ENCODE measurements around the gene LILRB2.
"Not testable (repeated sequence)": the region's sequence is repeated elsewhere in the genome, so short reads cannot be mapped to it uniquely, and the experiment has no call there.

LILRB2 gene

DNA sequence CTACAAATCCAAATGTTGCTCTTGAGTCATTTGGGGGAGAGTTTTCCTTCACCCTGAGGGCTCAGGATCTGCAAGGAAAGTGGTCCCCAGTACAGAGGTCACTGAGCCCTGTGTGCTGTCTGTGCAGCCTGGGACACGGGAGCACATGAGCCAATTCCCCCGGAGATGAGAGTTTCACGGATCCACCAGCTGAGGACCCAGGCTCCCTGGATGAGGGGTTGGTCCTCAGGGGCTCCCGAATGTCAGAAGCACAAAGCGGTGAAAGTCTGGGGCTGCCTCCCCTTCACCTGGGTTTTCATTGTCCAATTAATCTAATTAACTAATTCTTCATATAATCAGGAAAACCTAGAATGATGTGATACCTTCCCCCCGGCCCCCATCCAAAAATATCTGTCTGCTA is 13.6 kb upstream of the LILRB2 start:
- DNase-seq (ENCODE audit: low read depth), result no peak
- H3K4me3 ChIP-seq (ENCODE audit: control insufficient read depth, low read depth, low read length), result no peak overlapping the region
- TF ChIP-seq, protein P1, sequence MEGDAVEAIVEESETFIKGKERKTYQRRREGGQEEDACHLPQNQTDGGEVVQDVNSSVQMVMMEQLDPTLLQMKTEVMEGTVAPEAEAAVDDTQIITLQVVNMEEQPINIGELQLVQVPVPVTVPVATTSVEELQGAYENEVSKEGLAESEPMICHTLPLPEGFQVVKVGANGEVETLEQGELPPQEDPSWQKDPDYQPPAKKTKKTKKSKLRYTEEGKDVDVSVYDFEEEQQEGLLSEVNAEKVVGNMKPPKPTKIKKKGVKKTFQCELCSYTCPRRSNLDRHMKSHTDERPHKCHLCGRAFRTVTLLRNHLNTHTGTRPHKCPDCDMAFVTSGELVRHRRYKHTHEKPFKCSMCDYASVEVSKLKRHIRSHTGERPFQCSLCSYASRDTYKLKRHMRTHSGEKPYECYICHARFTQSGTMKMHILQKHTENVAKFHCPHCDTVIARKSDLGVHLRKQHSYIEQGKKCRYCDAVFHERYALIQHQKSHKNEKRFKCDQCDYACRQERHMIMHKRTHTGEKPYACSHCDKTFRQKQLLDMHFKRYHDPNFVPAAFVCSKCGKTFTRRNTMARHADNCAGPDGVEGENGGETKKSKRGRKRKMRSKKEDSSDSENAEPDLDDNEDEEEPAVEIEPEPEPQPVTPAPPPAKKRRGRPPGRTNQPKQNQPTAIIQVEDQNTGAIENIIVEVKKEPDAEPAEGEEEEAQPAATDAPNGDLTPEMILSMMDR (IDR thresholded peaks at IDR 0.05; ENCODE audit: control insufficient read depth, insufficient read depth, low read depth, low read length, missing control alignments), result no peak

DNA sequence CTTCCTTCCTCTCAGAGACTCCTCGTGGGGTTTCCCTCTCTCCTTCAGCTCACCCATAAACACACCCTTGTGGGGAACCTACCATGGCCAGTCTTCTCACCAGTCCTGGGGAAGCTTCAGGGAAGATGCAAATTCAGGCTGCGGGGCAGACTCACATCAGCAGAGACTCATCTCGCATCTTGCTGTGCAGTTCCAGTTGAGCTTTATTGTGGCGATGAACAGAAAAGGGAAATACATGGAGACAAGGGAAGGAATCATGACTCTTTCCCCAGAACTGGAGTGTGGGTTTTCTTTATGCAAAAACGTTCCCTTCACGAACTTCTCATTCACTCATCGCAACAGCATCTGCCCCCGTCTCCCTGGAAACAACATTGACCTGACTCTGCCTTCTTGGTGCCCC is 8.2 kb upstream of the LILRB2 start:
- DNase-seq (ENCODE audit: low read depth); H3K4me3 ChIP-seq (ENCODE audit: control insufficient read depth, low read depth, low read length): not testable (repeated sequence)

DNA sequence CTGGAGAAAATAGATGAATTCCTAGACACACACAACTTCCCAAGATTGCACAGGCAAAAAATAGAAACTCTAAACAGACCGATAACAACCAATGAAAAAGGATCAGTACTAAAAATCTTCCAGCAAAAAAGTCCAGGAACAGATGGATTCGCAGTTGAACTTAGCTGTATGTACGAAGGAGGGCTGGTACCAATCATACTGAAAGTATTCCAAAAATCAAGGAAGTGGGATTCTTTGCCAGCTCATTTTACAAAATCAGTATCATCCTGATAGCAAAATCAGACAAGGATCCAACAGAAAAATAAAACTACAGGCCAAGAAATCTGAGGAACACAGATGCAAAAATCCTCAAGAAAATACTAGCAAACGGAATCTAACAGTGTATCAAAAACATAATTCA is 6.5 kb upstream of the LILRB2 start:
- TF ChIP-seq, protein P1 (IDR thresholded peaks at IDR 0.05; ENCODE audit: control insufficient read depth, insufficient read depth, low read depth, low read length, missing control alignments), result no peak
- H3K4me3 ChIP-seq (ENCODE audit: control insufficient read depth, low read depth, low read length), result no peak overlapping the region
- peak; percentile 11 for DNase-seq (ENCODE audit: low read depth)

DNA sequence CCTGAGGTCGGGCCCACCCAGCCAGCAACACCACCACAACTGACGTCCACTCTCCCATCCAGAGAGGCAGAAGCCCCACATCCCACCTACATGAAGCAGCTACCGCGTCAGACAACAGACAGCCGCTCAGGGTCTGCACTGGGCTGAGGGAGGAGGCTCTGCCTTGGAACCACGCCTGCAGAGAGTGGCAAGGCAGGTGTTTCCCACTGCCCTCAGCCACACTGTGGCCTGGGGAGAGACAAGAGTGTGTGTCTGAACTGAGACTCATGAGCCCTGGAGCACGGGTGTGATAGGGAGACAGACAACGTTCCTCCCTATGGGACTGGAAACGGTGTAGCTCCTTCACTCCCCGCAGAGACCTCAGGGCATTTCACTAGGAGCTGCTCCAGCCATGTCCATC is 5.4 kb upstream of the LILRB2 start:
- DNase-seq (ENCODE audit: low read depth); H3K4me3 ChIP-seq (ENCODE audit: control insufficient read depth, low read depth, low read length): not testable (repeated sequence)

DNA sequence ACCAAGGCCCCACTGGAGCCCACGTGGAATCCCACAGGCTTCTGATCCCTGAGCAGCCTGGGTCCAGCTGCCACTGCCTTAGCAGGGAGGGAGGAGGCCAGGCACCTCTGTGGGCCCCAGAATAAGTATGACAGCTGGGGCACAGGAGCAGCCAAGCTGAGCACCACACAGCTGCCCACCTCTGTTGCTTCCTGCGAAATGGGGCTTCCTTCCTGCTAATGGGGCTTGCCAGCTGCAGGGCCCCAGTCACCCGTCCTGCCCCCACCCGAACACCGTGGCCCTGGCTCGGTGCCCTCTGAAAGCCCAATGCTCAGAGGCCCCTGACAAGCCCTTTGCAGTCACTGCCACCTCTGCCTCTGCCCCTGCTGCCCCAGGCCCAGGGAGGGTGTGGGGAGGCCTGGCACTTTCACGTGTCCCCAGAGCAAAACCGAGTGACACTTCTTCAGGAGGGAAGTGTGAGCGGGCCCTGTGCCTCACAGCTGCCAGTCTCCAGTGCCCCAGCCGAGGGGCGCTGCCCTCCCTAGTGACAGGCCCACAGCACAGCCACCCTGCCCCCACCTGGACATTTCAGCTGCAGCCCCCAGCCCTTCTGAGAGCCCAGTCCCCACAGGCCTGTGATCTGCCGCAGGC is 4.6 kb upstream of the LILRB2 start:
- not testable (repeated sequence) for DNase-seq (ENCODE audit: low read depth); H3K4me3 ChIP-seq (ENCODE audit: control insufficient read depth, low read depth, low read length)

DNA sequence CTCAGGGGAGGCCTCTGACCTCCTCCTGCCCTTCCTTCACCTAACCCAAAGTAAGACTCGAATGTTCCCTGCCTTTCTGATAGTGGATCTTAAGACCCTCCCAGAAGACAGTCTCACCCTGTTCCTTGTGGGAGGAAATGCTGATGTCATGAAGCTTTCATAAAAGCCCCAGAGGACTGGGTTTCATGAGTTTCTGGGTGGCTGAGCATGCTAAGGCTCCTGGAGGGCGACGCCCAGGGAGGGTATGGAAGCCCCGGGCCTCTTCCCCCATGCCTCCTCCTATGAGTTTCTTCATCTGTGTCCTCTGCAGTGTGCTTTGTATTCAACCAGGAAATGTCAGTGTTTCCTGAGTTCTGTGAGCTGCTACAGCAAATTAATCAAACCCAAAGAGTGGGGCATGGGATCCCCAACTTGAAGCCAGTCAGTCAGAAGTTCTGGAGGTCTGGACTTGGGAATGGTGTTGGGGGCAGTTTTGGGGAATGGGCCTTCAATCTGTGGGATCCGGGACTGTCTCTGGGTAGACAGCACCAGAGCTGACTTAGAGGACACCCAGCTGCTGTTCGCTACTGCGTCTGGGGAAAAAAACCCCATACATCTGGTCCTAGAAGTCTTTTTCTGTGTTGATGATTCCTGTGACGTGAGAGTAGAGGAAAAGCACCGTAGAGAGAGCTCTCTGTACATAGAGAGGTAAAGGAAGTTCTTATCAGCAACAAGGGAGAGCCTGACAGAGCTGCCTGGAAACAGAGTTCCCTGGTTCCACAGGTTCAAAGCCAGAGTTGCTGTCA is 2.0 kb upstream of the LILRB2 start:
- H3K4me3 ChIP-seq (ENCODE audit: control insufficient read depth, low read depth, low read length), result no peak overlapping the region
- TF ChIP-seq, protein P1 (IDR thresholded peaks at IDR 0.05; ENCODE audit: control insufficient read depth, insufficient read depth, low read depth, low read length, missing control alignments), result no peak
- DNase-seq (ENCODE audit: low read depth), result no peak

DNA sequence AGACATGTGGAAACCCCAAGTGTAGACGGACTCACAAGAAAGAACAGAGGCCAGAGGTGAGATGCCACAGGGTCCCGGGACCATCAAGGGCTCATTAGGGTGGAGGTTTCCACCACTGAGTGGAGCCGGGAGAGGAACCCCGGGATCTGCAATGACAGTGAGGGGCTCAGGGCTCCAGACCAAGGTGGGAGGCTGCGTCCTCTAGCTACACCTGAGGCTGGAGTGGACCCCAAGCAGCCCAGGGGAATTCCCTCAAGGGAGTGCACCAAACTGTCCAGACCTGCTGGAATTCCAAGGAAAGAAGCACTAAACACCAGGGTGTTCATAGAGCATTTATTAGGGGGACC is 792 bp upstream of the LILRB2 start:
- DNase-seq (ENCODE audit: low read depth); H3K4me3 ChIP-seq (ENCODE audit: control insufficient read depth, low read depth, low read length): not testable (repeated sequence)

DNA sequence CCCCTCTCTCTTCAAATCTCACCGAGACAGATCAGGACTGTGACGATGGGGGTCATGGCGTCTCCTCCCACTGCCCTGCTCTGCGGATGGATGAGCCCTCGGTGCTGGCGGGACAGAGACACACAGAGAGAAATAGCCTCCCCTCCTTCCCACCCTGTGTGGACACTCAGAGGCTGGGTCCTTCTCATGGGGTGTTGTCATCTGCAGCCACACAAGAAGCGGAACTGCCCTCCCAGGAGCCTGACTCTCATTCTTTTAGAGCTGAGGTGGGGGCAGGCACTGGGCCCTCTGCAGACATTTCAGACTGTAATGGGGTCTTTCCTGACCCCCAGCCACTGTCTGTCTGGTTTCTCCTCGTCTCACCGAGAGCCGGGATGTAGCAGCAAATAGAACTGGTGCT is 469 bp downstream of the LILRB2 start:
- not testable (repeated sequence) for DNase-seq (ENCODE audit: low read depth); H3K4me3 ChIP-seq (ENCODE audit: control insufficient read depth, low read depth, low read length)

DNA sequence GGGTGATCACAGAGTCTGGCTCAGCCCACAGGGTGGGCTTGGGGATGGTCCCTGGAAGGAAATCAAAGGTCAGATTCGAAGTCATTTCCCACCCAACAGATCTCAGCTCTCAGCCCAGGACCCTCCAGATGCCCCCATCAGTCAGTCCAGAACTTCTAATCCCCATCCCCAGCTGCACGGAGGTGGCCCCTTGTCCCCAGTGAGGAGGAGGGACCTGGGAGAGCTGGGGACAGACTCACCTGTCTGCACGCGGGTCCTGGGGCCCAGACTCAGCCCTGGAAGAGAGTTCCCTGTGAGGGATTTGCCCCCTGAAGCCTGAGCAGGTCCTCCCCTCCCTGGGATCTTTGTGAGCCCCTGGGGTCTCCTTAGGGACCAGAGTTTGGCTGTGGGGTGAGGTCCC is 885 bp downstream of the LILRB2 start:
- not testable (repeated sequence) for H3K4me3 ChIP-seq (ENCODE audit: control insufficient read depth, low read depth, low read length); DNase-seq (ENCODE audit: low read depth)

DNA sequence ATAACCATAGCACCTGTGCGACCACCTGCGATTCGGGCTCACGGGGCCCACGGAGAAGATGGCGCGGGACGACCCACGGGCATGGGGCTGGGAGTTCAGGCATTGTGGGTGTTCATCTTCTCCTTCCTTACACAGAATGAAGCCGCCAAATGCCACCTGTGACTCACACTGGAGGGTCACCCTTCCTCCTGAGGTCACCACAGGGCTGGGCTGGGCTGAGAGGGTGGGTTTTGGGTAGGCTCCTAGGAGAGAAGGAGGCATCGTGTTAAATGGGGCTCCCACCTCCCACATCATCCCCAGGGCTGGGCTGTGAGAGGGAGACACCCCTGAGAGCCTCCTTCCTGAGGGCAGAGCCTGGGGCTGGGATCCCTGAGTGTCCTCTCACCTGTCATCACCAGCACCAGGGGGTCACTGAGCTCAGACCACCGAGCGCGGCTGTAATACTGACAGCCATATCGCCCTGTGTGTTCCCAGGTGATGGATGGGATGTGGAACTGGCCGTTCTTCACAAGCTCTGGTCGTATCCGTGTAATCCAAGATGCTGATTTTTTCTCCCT is 1.4 kb downstream of the LILRB2 start:
- DNase-seq (ENCODE audit: low read depth), result no peak
- TF ChIP-seq, protein P1 (IDR thresholded peaks at IDR 0.05; ENCODE audit: control insufficient read depth, insufficient read depth, low read depth, low read length, missing control alignments), result no peak
- H3K4me3 ChIP-seq (ENCODE audit: control insufficient read depth, low read depth, low read length), result no peak overlapping the region

DNA sequence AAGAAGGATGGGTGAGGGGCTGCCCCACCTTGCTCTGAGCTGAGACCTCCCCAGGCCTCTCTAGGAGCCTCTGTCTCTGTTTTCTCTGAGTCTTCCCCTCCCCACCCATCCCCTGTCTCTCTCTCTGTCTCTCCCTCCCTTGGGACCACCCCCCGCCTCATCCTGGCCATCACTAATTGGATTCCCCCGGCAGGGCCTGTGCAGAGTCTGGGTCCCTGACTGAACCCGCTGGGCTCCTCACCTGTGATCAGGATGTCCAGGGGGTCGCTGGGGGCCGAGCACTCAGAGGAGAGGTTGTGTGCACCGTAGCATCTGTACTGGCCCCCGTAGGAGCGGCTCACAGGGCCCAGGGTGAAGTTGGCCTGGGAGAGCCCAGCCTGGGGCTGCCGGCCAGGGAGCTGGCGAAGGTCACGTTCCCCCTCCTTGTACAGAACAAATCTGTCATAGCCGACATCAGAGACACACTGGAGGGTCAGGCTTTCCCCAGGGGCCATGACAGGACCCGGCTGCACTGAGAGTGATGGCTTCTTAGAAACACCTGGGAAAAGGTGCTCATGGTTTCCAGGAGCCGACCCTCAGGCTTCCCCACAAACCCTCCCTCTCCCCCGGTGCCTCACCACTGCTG is 2.2 kb downstream of the LILRB2 start:
- H3K4me3 ChIP-seq (ENCODE audit: control insufficient read depth, low read depth, low read length); DNase-seq (ENCODE audit: low read depth): not testable (repeated sequence)

DNA sequence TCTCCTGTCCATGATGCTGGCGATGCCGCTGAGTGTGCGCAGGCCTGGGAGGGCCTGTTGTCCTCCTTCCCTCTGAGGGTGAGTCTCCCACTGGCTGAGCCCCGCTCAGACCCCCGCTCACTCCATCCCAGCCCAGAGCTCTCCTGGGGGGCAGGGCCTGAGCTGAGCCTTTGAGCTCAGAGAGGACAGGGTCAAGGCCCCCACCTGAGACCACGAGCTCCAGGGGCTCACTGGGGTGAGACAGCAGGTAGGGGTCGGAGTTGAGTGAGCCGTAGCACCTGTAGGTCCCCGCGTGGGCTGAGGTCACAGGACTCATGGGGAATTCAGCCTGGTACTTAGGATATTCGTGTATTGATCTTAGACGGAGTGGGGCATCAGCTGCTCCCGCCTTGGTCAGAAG is 2.9 kb downstream of the LILRB2 start:
- not testable (repeated sequence) for DNase-seq (ENCODE audit: low read depth); H3K4me3 ChIP-seq (ENCODE audit: control insufficient read depth, low read depth, low read length)

DNA sequence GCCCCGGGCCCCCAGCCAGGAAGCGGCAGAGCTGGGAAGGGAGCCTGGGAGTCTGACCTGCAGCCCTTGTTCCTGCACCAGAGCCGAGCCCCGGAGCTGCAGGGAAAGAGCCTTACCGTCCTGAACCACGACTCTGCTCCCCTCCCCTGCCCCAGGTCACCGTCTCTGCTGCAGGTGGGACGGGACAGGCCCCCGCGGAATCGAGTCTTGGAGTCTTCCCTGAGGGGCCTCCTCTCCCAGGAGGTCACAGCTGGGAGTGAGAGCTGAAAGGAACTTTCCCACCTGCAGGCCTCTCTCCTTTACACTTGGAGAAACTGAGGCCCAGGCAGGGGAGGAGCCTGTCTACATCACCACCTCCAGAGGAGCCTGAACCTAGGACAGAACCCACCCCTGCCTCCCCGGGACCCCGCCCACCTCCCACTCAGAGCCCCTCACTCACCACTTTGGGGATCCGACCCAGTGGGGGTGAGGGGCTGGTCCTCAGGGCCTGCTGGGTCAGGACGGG is 3.7 kb downstream of the LILRB2 start:
- DNase-seq (ENCODE audit: low read depth); H3K4me3 ChIP-seq (ENCODE audit: control insufficient read depth, low read depth, low read length): not testable (repeated sequence)
